ENCODE measurements around the gene PHF5A.
A peak's percentile ranks its signal among the peaks of the same experiment; 100 is the strongest.

The PHF5A gene

DNA sequence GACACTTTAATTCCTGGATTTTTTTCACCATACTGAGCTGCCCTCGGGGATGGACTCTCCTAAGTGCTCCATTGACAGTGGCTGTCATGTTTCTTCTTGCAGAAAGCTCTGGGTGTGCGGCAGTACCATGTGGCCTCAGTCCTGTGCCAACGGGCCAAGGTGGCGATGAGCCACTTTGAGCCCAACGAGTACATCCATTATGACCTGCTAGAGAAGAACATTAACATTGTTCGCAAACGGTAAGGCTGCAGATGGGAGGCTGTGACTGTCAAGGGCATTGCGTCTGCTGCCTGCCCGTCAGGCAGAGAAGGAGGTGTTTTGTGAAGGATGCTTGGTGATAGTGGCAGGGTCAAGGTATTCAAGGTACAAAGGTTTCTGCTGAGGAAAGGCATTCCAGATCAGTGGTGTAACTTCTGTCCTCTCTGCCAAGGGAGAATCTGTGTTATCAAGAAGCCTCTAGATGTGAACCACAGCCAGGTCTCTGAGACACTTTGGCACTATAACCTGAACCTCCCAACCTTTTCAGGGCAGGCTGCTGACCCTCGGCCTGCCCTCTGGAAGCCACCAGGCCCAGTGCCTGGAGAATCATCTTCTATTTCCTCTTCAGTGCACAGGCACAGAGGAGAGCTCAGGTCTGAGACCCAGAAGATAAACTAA lies 31.3 kb upstream of the PHF5A start:
- Mint-ChIP-seq H3K4me1 (no peaks in the 10 kb centered on the region), H3K9me3 (no peaks in the 10 kb centered on the region), H3K4me3 (no peak overlapping the region), H3K27me3 (no peaks in the 10 kb centered on the region), H3K27ac (no peak overlapping the region), H3K36me3 (no peaks in the 10 kb centered on the region)

DNA sequence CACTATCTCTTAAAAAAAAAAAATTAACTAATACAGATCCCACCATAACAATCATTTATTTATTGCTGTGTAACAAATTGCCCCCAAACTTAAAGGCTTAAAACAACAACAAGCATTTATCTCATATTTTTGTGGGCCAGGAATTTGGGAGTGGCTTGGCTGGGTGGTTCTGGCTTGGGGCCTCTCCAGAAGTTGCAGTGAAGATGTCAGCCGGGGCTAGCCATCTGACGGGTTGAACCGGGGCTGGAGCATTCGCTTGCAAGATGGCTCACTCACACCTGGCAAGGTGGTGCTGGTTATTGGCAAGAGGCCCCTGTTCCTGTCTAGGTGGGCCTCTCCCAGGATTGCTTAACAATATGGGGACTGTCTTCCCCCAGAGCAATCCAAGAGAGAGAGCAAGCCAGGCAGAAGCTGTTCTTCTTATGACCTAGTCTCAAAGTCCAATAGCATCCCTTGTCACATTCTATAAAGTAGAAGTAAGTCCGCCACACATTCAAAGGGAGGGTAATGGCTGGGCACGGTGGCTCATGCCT lies 29.9 kb upstream of the PHF5A start:
- H3K4me3 Mint-ChIP-seq, result no peak overlapping the region
- no peaks in the 10 kb centered on the region for H3K9me3 Mint-ChIP-seq
- no peaks in the 10 kb centered on the region for H3K4me1 Mint-ChIP-seq
- H3K27ac Mint-ChIP-seq, result no peak overlapping the region
- no peaks in the 10 kb centered on the region for H3K36me3 Mint-ChIP-seq
- no peaks in the 10 kb centered on the region for H3K27me3 Mint-ChIP-seq

DNA sequence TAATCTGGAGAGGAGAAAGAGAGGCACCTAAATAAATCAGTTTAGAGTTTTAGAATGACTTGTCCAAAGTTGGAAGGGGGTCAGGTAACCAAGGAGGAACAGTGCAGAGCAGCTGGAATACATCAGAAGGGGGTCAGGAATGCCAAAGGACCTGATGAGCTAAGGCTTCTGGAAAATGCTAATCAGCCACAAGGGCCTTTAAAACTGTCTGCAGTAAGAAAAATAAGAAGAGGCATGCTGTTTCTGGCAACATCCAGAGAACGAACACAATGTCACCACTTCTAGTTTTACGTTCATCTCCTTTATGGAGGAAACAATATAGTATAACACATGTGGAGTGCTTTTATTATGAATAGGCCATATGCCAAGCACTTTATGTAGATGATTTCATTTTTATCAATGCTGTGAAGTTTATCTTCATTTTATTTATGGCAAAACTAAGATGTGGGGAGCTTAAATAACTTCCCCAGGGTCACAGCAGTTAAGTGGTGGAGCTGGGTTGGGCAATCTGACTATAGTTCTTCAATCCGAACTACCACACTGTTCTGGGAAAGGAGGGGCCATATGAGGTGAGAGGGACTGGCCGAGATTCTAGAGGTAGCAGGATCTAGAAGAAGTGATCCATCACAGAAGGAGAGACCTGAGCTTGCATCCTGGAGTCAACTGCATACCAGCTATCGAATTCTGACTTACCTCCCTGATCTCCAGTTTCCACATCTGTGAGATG lies 23.0 kb upstream of the PHF5A start:
- Mint-ChIP-seq H3K4me3 (no peak overlapping the region), H3K4me1 (peaks cover 34% of the 10 kb centered on the region), H3K27me3 (no peaks in the 10 kb centered on the region), H3K9me3 (no peaks in the 10 kb centered on the region), H3K27ac (no peak overlapping the region), H3K36me3 (no peaks in the 10 kb centered on the region)

DNA sequence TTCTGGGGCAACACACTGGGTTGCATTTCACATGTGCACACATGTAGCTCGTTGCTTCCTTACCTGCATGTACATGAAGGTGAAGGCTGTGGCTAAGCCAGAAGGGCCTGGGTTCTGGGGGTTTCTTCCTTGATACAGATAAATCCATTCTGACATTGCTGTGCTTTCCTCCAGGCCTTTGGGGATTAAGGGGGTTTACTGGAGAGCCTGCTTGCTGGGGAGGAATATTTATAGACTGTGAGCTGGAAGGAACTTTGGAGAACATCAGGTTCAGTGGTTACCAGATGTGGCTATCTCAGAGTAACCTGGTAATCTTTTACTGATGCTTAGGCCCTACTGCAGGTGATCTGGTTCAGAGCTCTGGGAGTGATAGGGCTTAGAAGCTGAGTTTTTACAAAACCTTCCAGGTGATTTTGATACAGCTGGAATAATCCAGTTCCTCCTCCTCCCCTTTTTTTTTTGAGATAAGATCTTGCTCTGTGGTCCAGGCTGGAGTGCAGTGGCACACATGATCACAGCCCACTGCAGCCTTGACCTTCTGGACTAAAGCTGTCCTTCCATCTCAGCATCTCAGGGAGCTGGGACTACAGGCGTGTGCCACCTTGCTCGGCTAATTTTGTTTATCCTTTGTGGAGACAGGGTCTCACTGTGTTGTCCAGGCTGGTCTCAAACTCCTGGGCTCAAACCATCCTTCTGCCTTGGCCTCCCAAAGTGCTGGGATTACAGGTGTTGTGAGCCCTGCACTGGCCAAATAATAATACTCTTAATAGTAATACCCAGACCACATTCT lies 20.3 kb upstream of the PHF5A start:
- Mint-ChIP-seq H3K9me3 (no peaks in the 10 kb centered on the region), H3K4me3 (no peak overlapping the region), H3K27me3 (no peaks in the 10 kb centered on the region), H3K4me1 (peaks cover 50% of the 10 kb centered on the region), H3K27ac (no peak overlapping the region), H3K36me3 (no peaks in the 10 kb centered on the region)

DNA sequence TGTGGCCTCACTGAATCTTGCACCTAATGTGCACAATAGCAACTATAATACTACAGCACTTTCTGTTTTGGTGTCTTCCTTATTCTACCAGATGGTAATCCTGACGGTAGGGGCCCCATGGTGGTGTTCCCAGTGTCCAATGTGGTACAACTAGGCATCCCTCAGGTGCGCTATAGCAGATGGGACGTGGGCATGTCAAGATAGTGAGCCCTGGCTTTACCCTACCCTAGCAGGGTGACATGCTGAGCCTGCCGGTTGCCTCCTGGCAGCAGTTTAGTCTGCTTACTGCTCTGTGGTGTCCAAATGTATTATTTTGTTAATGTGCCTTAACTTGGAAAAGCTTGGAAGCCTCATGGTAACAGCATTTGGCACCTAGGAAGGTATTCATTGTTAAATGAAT lies 19.6 kb upstream of the PHF5A start:
- Mint-ChIP-seq H3K4me1 (peaks cover 53% of the 10 kb centered on the region), H3K27ac (peak overlapping the region; percentile 42), H3K27me3 (no peaks in the 10 kb centered on the region), H3K4me3 (no peak overlapping the region), H3K9me3 (no peaks in the 10 kb centered on the region), H3K36me3 (no peaks in the 10 kb centered on the region)

DNA sequence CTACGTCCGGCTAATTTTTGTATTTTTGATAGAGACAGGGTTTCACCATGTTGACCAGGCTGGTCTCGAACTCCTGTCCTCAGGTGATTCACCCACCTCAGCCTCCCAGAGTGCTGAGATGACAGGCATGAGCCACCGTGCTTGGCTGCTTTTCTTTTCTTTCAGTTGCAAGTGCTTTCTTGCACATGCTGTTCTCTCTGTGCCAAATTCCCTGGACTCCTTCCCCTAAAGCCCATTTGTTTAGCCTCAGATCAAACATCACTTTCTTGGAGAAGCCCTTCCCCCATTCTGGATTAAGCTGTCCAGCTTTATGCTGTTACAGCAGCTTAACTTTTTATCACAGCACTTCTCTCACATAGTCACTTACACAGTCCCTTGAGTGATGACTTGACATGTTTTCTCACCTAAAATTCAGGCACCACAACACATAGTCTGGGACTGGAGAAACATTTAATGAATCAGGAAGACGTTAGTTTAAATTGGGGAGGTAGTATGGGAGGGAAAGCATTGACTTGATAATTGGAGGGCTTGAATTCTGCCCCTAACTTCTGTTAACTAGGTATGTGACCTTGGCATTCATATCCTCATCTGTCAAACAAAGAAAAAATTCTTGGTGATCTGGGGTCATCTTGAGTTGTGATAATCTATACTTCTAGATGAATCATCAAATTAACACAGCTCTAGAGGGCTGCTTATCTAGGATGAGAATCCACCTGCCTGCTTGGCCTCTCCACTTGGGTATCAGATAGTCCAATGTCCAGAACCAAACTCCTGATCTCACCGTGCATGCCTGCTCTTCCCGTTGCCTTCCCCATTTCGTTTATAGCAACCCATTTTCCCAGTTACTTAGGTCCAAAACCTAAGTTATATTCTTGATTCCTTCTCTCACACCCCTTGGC lies 18.8 kb upstream of the PHF5A start:
- no peak overlapping the region for H3K27ac Mint-ChIP-seq
- no peaks in the 10 kb centered on the region for H3K36me3 Mint-ChIP-seq
- H3K9me3 Mint-ChIP-seq, result no peaks in the 10 kb centered on the region
- no peaks in the 10 kb centered on the region for H3K27me3 Mint-ChIP-seq
- no peak overlapping the region for H3K4me3 Mint-ChIP-seq
- peaks cover 60% of the 10 kb centered on the region for H3K4me1 Mint-ChIP-seq

DNA sequence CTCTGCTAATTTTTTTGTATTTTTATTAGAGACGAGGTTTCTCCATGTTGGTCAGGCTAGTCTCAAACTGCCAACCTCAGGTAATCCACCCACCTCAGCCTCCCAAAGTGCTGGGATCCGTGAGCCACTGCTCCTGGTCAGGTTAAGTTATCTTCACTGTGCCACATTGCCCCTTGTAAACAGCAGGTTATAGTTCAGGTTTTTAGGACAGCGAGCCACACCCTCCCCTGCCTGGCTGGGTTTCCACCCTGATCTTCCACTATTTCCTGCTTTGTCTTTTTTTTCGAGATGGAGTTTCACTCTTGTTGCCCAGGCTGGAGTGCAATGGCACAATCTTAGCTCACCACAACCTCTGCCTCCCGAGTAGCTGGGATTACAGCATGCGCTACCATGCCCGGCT lies 16.5 kb upstream of the PHF5A start:
- peaks cover 69% of the 10 kb centered on the region for H3K4me1 Mint-ChIP-seq
- H3K27ac Mint-ChIP-seq, result no peak overlapping the region
- no peak overlapping the region for H3K4me3 Mint-ChIP-seq
- no peaks in the 10 kb centered on the region for H3K27me3 Mint-ChIP-seq
- H3K9me3 Mint-ChIP-seq, result no peaks in the 10 kb centered on the region
- no peaks in the 10 kb centered on the region for H3K36me3 Mint-ChIP-seq

DNA sequence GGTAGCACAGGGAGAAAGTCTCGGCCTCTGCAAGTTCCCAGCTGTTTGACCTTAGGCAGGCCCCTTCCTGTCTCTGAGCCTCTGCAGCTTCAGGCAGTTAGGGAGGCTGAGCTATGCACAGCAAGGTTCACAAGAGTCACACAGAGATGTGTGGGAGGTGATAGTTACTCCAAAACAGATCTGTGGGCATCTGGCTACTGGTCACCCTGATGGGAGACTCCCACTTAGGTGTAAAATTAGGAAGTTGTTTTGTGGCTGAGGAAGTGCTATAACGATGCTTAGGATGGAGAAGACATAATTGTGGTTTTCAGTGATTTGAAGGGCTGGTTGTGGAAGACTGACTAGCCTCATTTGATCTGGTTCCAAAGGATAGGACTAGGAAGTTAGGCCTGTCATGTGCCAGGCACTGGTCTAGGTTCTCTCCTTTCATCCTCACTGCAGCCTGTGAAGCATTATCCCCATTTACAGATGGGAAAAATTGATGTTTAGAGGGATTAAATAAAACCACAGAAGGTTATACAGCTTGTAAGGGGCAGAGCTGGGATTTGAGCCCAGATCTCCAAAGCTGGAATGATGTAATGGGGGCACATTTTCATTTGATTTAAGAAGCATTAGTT lies 13.9 kb upstream of the PHF5A start:
- Mint-ChIP-seq H3K36me3 (no peaks in the 10 kb centered on the region), H3K9me3 (no peaks in the 10 kb centered on the region), H3K27me3 (no peaks in the 10 kb centered on the region), H3K4me3 (no peak overlapping the region), H3K4me1 (peaks cover 61% of the 10 kb centered on the region), H3K27ac (peak overlapping the region; percentile 20)

DNA sequence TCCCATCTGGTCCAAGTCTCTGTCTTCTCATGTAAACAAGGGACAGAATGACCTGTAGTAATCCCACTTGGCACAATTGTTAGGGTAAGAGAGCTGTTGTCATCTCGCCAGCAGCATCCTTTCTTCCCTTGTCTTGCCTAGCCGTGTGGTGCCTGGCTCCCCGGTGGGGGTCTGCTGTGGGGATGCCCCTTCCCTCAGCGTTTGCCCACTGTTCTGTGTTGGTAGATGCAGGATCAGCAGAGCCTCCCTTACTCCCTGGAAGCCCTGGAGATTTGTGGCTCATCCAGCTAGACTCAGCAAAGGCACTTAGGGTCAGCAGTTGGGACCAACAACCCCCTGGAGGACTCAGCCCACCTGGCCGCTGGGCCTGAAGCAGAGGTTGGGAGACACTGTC lies 13.4 kb upstream of the PHF5A start:
- Mint-ChIP-seq H3K9me3 (no peaks in the 10 kb centered on the region), H3K4me3 (no peak overlapping the region), H3K27ac (no peak overlapping the region), H3K27me3 (no peaks in the 10 kb centered on the region), H3K36me3 (no peaks in the 10 kb centered on the region), H3K4me1 (peaks cover 56% of the 10 kb centered on the region)

DNA sequence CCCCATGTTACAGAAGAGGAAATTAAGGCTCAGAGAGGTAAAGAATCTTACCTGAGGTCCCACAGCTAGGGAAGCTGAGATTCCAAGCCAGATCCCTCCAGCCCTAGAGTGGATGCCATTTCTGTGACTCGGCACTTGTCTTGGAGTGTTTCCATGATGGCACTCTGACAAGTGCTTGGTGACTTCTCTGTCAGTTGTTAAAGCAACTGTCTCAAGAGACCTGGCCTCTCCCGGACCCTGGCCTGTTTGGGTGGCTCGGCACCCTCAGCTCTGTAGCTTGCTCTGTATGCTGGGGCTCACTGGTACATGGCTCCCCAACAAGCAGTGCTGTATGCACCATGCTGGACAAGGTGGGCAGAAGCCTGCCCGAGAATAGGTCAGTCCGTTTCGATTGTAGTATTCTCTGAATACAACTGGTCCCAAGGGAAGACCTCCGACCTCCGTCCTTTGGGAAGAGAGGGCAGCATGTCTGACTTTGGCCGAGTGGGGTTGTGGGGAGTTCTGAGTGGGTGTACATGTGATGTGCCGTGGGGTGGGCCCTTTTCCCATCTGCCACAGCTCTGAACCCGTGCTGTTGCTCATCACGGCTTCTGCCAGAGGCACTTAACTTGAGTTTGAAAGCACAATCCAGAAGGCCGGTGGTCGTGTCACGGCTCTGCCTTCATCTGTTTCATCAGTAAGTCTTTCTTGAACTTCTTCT lies 12.8 kb upstream of the PHF5A start:
- H3K4me1 Mint-ChIP-seq, result peaks cover 57% of the 10 kb centered on the region
- H3K36me3 Mint-ChIP-seq, result no peaks in the 10 kb centered on the region
- no peaks in the 10 kb centered on the region for H3K27me3 Mint-ChIP-seq
- H3K9me3 Mint-ChIP-seq, result no peaks in the 10 kb centered on the region
- H3K4me3 Mint-ChIP-seq, result no peak overlapping the region
- peak overlapping the region; percentile 30 for H3K27ac Mint-ChIP-seq

DNA sequence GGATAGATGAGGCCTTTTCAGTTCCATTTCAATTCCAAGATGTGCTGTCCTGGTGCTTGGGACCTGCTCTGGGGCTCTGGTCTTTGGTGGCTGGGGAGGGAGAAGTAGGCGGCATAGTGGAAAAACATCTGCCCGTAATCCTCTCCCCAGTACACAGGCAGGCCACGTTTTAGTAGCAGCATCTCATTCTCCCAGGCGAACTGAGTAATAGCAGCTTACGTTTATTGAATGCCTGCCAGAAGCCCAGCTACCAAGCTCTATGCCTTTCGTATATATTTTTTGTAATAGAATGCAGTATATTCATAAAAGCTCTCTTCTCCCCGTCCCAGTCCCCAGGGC lies 11.9 kb upstream of the PHF5A start:
- H3K36me3 Mint-ChIP-seq, result no peaks in the 10 kb centered on the region
- no peaks in the 10 kb centered on the region for H3K9me3 Mint-ChIP-seq
- no peak overlapping the region for H3K4me3 Mint-ChIP-seq
- H3K27me3 Mint-ChIP-seq, result no peaks in the 10 kb centered on the region
- peak overlapping the region; percentile 9 for H3K27ac Mint-ChIP-seq
- peaks cover 53% of the 10 kb centered on the region for H3K4me1 Mint-ChIP-seq

DNA sequence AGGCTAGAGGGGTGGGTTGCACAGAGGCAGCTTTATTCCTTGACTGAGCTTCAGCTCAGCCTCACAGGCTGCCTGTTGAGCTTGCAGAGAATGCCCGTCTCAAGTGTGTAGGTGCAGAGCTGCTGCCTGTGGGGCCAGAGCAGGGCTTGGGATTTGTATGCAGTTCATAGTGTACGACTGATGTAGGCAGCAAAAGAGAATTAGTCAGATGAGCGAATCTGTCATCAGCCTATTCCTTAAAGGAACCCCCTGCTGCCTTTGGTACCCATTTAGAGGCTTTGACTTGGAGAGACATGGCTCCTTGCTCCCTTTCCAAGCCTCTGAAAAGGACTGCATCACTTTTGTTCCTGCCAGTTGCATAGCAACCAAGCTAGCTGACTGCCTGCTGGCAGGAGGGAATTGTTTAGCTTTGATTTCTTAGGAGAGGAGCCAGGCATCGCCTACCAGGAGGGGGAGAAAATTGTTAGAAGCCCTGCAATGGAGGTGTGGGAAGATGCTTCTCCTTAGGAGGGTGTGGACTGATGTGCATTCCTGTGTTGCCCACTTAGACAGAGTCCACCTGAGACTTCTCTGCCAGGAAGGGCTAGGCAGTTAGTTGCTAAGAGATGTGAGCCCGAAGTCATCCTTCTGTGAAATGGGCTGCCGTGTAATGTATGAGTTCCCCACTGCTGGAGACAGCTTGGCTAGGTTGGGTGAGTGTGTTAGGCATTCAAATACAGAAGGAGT lies 11.3 kb upstream of the PHF5A start:
- no peaks in the 10 kb centered on the region for H3K36me3 Mint-ChIP-seq
- peaks cover 49% of the 10 kb centered on the region for H3K4me1 Mint-ChIP-seq
- H3K9me3 Mint-ChIP-seq, result no peaks in the 10 kb centered on the region
- no peaks in the 10 kb centered on the region for H3K27me3 Mint-ChIP-seq
- no peak overlapping the region for H3K27ac Mint-ChIP-seq
- H3K4me3 Mint-ChIP-seq, result no peak overlapping the region

DNA sequence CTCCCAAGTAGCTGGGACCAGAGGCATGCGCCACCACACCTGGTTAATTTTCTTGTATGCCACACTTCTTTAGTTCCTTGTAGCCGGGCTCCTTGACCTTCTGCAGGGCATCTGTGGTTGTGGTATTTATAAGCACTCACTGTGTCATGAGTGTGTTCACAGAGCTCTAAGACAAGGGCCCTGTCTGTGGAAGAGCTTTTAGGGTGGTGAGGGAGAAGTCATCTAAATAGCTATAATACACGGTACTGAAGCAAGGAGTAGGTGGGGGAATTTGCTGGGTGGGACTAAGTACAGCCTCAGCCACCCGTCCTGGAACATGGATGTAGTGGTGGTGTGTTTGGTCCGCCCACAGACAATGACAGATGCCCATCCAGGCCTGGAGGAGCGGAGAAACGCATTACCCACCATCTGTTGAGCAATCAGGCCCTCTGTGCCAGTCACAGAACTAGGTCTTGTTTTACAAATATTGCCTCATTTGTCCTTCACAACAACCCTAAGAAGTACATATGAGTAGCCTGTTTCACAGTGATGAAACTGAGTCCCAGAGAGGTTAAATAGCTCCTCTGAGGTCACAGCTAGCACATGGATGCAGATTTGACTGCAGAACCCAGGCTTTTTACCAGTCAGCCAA lies 10.5 kb upstream of the PHF5A start:
- Mint-ChIP-seq H3K4me3 (no peak overlapping the region), H3K4me1 (peaks cover 45% of the 10 kb centered on the region), H3K27me3 (no peaks in the 10 kb centered on the region), H3K9me3 (no peaks in the 10 kb centered on the region), H3K36me3 (no peaks in the 10 kb centered on the region), H3K27ac (peak overlapping the region; percentile 46)

DNA sequence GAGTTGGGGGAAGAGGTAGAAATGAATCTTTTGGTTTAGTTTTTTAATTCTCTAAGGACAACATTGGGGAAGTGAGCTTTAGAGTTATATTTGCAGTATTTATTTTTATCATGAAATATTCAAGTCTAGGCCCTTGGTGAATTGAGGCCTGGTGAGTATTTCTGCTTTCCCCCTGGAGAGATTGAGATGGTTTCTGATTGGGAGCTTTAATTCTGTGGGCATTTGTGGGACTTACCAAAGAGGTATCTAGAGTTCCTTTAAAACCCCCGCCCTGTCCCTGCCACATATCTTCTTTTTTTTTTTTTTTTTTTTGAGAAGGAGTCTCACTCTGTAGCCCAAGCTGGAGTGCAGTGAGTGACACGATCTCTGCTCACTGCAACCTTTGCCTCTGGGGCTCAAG lies 10.0 kb upstream of the PHF5A start:
- H3K9me3 Mint-ChIP-seq, result no peaks in the 10 kb centered on the region
- H3K27me3 Mint-ChIP-seq, result no peaks in the 10 kb centered on the region
- H3K4me1 Mint-ChIP-seq, result peaks cover 46% of the 10 kb centered on the region
- H3K27ac Mint-ChIP-seq, result no peak overlapping the region
- H3K4me3 Mint-ChIP-seq, result no peak overlapping the region
- no peaks in the 10 kb centered on the region for H3K36me3 Mint-ChIP-seq
